Fibroblast of skin of back (primary cell): Measurements from ENCODE around the gene TIAM1.

Source experiments
- DNase-seq: peaks from one replicate; pipeline ENCODE4 v3.0.0-alpha.2; 2013

The TIAM1 gene

GRCh38 chr21:31329456-31330143 lies 14.5 kb downstream of the TIAM1 start:
- no peak for DNase-seq

- DNase-seq, result peak; percentile 57
These were observed 17.4 kb downstream of the TIAM1 start for GRCh38 chr21:31326522-31327242.

- no peak for DNase-seq
These were observed 25.1 kb downstream of the TIAM1 start for GRCh38 chr21:31318971-31319370.

GRCh38 chr21:31317688-31318087 lies 26.4 kb downstream of the TIAM1 start:
- no peak for DNase-seq

GRCh38 chr21:31316488-31317169 lies 27.4 kb downstream of the TIAM1 start:
- peak; percentile 37 for DNase-seq

- DNase-seq, result no peak
These were observed 28.0 kb downstream of the TIAM1 start for GRCh38 chr21:31316072-31316471.

- peak; percentile 30 for DNase-seq
These were observed 33.3 kb downstream of the TIAM1 start for GRCh38 chr21:31310750-31311149.

- no peak for DNase-seq
These were observed 35.5 kb downstream of the TIAM1 start for GRCh38 chr21:31308584-31308983.

- DNase-seq, result no peak
These were observed 38.2 kb downstream of the TIAM1 start for GRCh38 chr21:31305888-31306287.

- DNase-seq, result no peak
These were observed 44.5 kb downstream of the TIAM1 start for GRCh38 chr21:31299291-31300147.

GRCh38 chr21:31298618-31299269 lies 45.3 kb downstream of the TIAM1 start:
- no peak for DNase-seq

GRCh38 chr21:31297806-31298205 lies 46.3 kb downstream of the TIAM1 start:
- no peak for DNase-seq

- DNase-seq, result no peak
These were observed 48.4 kb downstream of the TIAM1 start for GRCh38 chr21:31295676-31296075.

GRCh38 chr21:31294691-31295090 lies 49.4 kb downstream of the TIAM1 start:
- DNase-seq, result no peak

GRCh38 chr21:31293986-31294385 lies 50.1 kb downstream of the TIAM1 start:
- peak; percentile 96 for DNase-seq

GRCh38 chr21:31290765-31291164 lies 53.3 kb downstream of the TIAM1 start:
- no peak for DNase-seq

GRCh38 chr21:31289702-31290101 lies 54.4 kb downstream of the TIAM1 start:
- DNase-seq, result no peak

GRCh38 chr21:31288191-31288590 lies 55.9 kb downstream of the TIAM1 start:
- no peak for DNase-seq

GRCh38 chr21:31287201-31287600 lies 56.9 kb downstream of the TIAM1 start:
- no peak for DNase-seq

GRCh38 chr21:31286621-31287020 lies 57.4 kb downstream of the TIAM1 start:
- DNase-seq, result no peak

- DNase-seq, result peak; percentile 76
These were observed 59.2 kb downstream of the TIAM1 start for GRCh38 chr21:31284797-31285397.

GRCh38 chr21:31283025-31283424 lies 61.0 kb downstream of the TIAM1 start:
- DNase-seq, result no peak
